Thyroid gland (tissue), 4 donors: ENCODE measurements around the gene MAVS. TPM values are rescaled to one million over a fixed set of nuclear protein-coding genes. Genes with fewer than 3 reads are reported as not detected.

Experiments used
- DNase-seq, 2 donors: peaks; one replicate each; pipeline ENCODE4 v3.0.0-alpha.2; 2019
- H3K27ac ChIP-seq, 3 donors: fragments of 200-600 bp; sonication (generic); 1 replicate in 2 of 3; 2 replicates in 1 of 3; pipeline ENCODE4 v1.5.1; 2016 to 2019; ENCODE audit warnings: mild to moderate bottlenecking in 1 of 3, moderate library complexity in 1 of 3
- H3K27me3 ChIP-seq: fragments of 200-600 bp; sonication (generic); one replicate; pipeline ENCODE4 v1.5.1; 2019
- H3K36me3 ChIP-seq, 2 donors: fragments of 200-600 bp; sonication (generic); one replicate each; pipeline ENCODE4 v1.5.1; 2016 to 2019
- H3K4me1 ChIP-seq, 2 donors: fragments of 200-600 bp; sonication (generic); one replicate each; pipeline ENCODE4 v1.5.1; 2017 to 2019
- H3K4me3 ChIP-seq, 3 donors: fragments of 200-600 bp; sonication (generic); replicated peaks in 1 of 3; 1 replicate in 2 of 3; 2 replicates in 1 of 3; pipeline ENCODE4 v1.5.1; 2016; ENCODE audit warnings: mild to moderate bottlenecking in 1 of 3
- H3K9me3 ChIP-seq: fragments of 200-600 bp; sonication (generic); one replicate; pipeline ENCODE4 v1.5.1; 2017
- CTCF ChIP-seq, 6 experiments: fragments of 200-600 bp in 3 of 6; fragments of 450-650 bp in 3 of 6; sonication (generic) in 3 of 6; IDR thresholded peaks; one replicate each; pipeline ENCODE4 v1.5.1; 2016 to 2019; ENCODE audit warnings: antibody characterized with exemption in 6 of 6, mild to moderate bottlenecking in 2 of 6, inconsistent platforms in 1 of 6, moderate library complexity in 1 of 6
- POLR2A ChIP-seq, 2 donors: fragments of 450-650 bp; IDR thresholded peaks; one replicate each; pipeline ENCODE4 v1.6.1; 2017; ENCODE audit warnings: antibody characterized with exemption in 2 of 2, mild to moderate bottlenecking in 2 of 2, moderate library complexity in 1 of 2
- WGBS, 2 donors: methylation state at CpG; one replicate each; pipeline ENCODE4 v1.1.5; 2017; 5-methylcytosine and 5-hydroxymethylcytosine counted together
- intact Hi-C: fragments of 100-400 bp; cut with DNase I; formaldehyde crosslinking; loops from one replicate; pipeline ENCODE4 v1.15.1; 2023
- total RNA-seq, 4 donors: library from RNA; depleted of rRNA; stranded (reverse); fragments of >200 nt; gene quantifications; one replicate each; pipeline ENCODE4 v1.2.3, GENCODE V29; 2016

The MAVS gene
- total RNA-seq, 4 donors from 2014 or later, result 30.4 to 52.3 (median 39.0) TPM

DNA sequence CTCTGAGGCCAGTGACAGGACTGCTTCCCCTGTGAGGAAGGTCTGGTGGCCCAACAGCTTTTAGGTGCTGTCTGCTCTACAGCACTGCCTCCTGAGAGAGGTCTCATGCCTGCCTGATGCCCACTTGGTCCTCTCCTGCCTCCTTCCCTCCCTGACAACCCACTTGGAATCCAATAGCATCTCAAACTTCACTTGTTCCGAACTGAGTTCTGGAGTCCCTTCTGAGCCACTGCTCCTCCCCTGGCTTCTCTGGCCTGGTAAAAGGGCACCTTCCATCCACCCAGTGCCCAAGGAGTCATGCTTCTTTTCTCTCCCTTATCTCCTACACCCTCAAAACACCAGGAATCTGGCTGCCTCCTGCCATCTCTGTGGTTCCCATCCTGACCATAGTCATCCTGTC is 1.9 kb downstream of the MAVS start:
- DNase-seq, result no peak
- H3K36me3 ChIP-seq, result no peaks in the 10 kb centered on the region
- no peaks in the 10 kb centered on the region for H3K9me3 ChIP-seq
- peaks cover 0 to 6% of the 10 kb centered on the region in 2 donors for H3K4me1 ChIP-seq
- 73 to 86% methylated on average over 1 of the region's 1 CpG for WGBS, 2 donors
- H3K27ac ChIP-seq, result no peak overlapping the region
- TF ChIP-seq CTCF (IDR thresholded peaks at IDR 0.05) (no peak), POLR2A (IDR thresholded peaks at IDR 0.05) (no peak)
- intact Hi-C loops, result no loop called here
- H3K27me3 ChIP-seq, result no peaks in the 10 kb centered on the region
- no peak overlapping the region for H3K4me3 ChIP-seq

DNA sequence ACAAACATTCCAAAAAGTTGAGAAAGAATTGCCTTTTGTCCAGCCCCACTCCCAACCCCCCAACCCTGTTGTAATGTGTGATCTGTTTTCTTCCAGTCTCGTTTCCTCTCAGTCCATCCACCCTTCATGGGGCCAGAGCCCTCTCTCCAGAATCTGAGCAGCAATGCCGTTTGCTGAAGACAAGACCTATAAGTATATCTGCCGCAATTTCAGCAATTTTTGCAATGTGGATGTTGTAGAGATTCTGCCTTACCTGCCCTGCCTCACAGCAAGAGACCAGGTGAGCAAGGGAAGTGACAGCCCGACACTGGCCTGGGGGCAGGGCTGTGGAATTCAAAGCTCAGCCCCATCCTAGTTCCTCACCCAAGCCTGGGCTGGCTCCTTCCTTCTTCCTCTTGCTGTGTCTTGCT is 7.8 kb downstream of the MAVS start:
- TF ChIP-seq CTCF (IDR thresholded peaks at IDR 0.05) (no peak), POLR2A (IDR thresholded peaks at IDR 0.05) (no peak)
- intact Hi-C loops, result no loop called here
- H3K27ac ChIP-seq, result no peak overlapping the region
- no peak for DNase-seq
- no peaks in the 10 kb centered on the region for H3K27me3 ChIP-seq
- H3K9me3 ChIP-seq, result no peaks in the 10 kb centered on the region
- H3K36me3 ChIP-seq, result peaks cover 27 to 29% of the 10 kb centered on the region in 2 donors
- no peak overlapping the region for H3K4me3 ChIP-seq
- WGBS, 2 donors, result 82 to 85% methylated on average over 4 of the region's 4 CpGs
- no peaks in the 10 kb centered on the region for H3K4me1 ChIP-seq

DNA sequence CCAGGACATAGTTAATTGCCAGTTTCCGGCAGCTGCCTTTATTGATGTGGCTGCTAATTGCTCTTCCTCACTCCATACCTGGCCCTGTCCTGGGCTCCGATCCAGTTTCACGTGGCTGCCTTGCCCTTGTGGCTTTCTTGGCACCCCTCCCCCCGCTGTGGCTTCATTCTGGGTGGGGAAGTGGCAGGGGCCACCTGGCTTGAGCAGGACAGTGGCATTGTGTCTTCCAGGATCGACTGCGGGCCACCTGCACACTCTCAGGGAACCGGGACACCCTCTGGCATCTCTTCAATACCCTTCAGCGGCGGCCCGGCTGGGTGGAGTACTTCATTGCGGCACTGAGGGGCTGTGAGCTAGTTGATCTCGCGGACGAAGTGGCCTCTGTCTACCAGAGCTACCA is 10.8 kb downstream of the MAVS start:
- WGBS, 2 donors, result 86 to 87% methylated on average over 14 of the region's 14 CpGs
- H3K9me3 ChIP-seq, result no peaks in the 10 kb centered on the region
- H3K4me1 ChIP-seq, result no peaks in the 10 kb centered on the region
- intact Hi-C loops, result no loop called here
- TF ChIP-seq POLR2A (IDR thresholded peaks at IDR 0.05) (no peak), CTCF (IDR thresholded peaks at IDR 0.05) (no peak)
- no peak for DNase-seq
- peaks cover 48 to 51% of the 10 kb centered on the region in 2 donors for H3K36me3 ChIP-seq
- no peak overlapping the region for H3K27ac ChIP-seq
- H3K27me3 ChIP-seq, result no peaks in the 10 kb centered on the region
- H3K4me3 ChIP-seq, result no peak overlapping the region

- DNase-seq, result no peak
- no peak overlapping the region for H3K27ac ChIP-seq
- intact Hi-C loops, result no loop called here
- H3K27me3 ChIP-seq, result no peaks in the 10 kb centered on the region
- H3K9me3 ChIP-seq, result no peaks in the 10 kb centered on the region
- no peak overlapping the region for H3K4me3 ChIP-seq
- WGBS, 2 donors, result 96 to 97% methylated on average over 6 of the region's 6 CpGs
- TF ChIP-seq CTCF (IDR thresholded peaks at IDR 0.05), result no peak
- no peak for TF ChIP-seq POLR2A (IDR thresholded peaks at IDR 0.05)
- no peaks in the 10 kb centered on the region for H3K4me1 ChIP-seq
- H3K36me3 ChIP-seq, result peaks cover 61 to 63% of the 10 kb centered on the region in 2 donors
Observed at GRCh38 chr20:3858689-3859088, 12.1 kb downstream of the MAVS start.

DNA sequence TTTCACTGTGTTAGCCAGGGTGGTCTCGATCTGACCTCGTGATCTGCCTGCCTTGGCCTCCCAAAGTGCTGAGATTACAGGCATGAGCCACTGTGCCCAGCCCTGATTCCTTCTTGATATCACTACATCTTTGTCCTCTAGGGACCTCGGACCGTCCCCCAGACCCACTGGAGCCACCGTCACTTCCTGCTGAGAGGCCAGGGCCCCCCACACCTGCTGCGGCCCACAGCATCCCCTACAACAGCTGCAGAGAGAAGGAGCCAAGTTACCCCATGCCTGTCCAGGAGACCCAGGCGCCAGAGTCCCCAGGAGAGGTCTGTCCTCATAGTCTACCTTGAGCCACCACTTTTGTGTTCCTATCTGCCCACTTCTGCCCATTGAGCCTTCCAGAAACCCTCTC is 14.6 kb downstream of the MAVS start:
- no peaks in the 10 kb centered on the region for H3K4me1 ChIP-seq
- WGBS, 2 donors, result 97 to 98% methylated on average over 7 of the region's 7 CpGs
- H3K4me3 ChIP-seq, result no peak overlapping the region
- H3K36me3 ChIP-seq, result peaks cover 79 to 82% of the 10 kb centered on the region in 2 donors
- no peak overlapping the region for H3K27ac ChIP-seq
- no peaks in the 10 kb centered on the region for H3K27me3 ChIP-seq
- no peak for DNase-seq
- intact Hi-C loops, result no loop called here
- H3K9me3 ChIP-seq, result no peaks in the 10 kb centered on the region
- TF ChIP-seq CTCF (IDR thresholded peaks at IDR 0.05), result no peak
- TF ChIP-seq POLR2A (IDR thresholded peaks at IDR 0.05), result no peak
